Measurements from ENCODE around the gene MAGI2.
"Not testable (repeated sequence)": the region's sequence is repeated elsewhere in the genome, so short reads cannot be mapped to it uniquely, and the experiment has no call there.

Gene MAGI2

GRCh38 chr7:79137942-79138341 is 315.5 kb downstream of the MAGI2 start:
- DNase-seq = no peak

- no peak for DNase-seq
Observed at GRCh38 chr7:79132844-79133451, 320.5 kb downstream of the MAGI2 start.

- no peak for DNase-seq
Observed at GRCh38 chr7:79130715-79131114, 322.8 kb downstream of the MAGI2 start.

- DNase-seq = no peak
Observed at GRCh38 chr7:79124331-79124730, 329.1 kb downstream of the MAGI2 start.

- DNase-seq = no peak
Observed at GRCh38 chr7:79118143-79118542, 335.3 kb downstream of the MAGI2 start.

- no peak for DNase-seq
Observed at GRCh38 chr7:79096361-79096805, 357.1 kb downstream of the MAGI2 start.

- no peak for DNase-seq
Observed at GRCh38 chr7:79093421-79093820, 360.0 kb downstream of the MAGI2 start.

GRCh38 chr7:79091661-79092060 is 361.8 kb downstream of the MAGI2 start:
- no peak for DNase-seq

- DNase-seq = no peak
Observed at GRCh38 chr7:79091011-79091410, 362.5 kb downstream of the MAGI2 start.

GRCh38 chr7:79090543-79090942 is 362.9 kb downstream of the MAGI2 start:
- DNase-seq = no peak

- DNase-seq = no peak
Observed at GRCh38 chr7:79084423-79084822, 369.0 kb downstream of the MAGI2 start.

GRCh38 chr7:79079919-79080554 is 373.4 kb downstream of the MAGI2 start:
- no peak for DNase-seq

- DNase-seq = no peak
Observed at GRCh38 chr7:79078273-79078672, 375.2 kb downstream of the MAGI2 start.

GRCh38 chr7:79071187-79071586 is 382.3 kb downstream of the MAGI2 start:
- DNase-seq = not testable (repeated sequence)

GRCh38 chr7:79064187-79064823 is 389.2 kb downstream of the MAGI2 start:
- DNase-seq = no peak

- no peak for DNase-seq
Observed at GRCh38 chr7:79063019-79063698, 390.3 kb downstream of the MAGI2 start.

- no peak for DNase-seq
Observed at GRCh38 chr7:79060498-79060897, 393.0 kb downstream of the MAGI2 start.

GRCh38 chr7:79055722-79056415 is 397.6 kb downstream of the MAGI2 start:
- DNase-seq = no peak

- DNase-seq = no peak
Observed at GRCh38 chr7:79051915-79052314, 401.6 kb downstream of the MAGI2 start.

GRCh38 chr7:79050603-79051002 is 402.9 kb downstream of the MAGI2 start:
- DNase-seq = no peak

GRCh38 chr7:79046061-79046460 is 407.4 kb downstream of the MAGI2 start:
- no peak for DNase-seq

- no peak for DNase-seq
Observed at GRCh38 chr7:79037001-79037400, 416.5 kb downstream of the MAGI2 start.

GRCh38 chr7:79036356-79036755 is 417.1 kb downstream of the MAGI2 start:
- no peak for DNase-seq
